SW 1271 (cell line): ENCODE results near the gene DGKK.

Experiments used
- DNase-seq, 2 experiments: peaks; one replicate each; lab custom pipeline; 2025; lab: John Stamatoyannopoulos, UW

The DGKK gene, protein sequence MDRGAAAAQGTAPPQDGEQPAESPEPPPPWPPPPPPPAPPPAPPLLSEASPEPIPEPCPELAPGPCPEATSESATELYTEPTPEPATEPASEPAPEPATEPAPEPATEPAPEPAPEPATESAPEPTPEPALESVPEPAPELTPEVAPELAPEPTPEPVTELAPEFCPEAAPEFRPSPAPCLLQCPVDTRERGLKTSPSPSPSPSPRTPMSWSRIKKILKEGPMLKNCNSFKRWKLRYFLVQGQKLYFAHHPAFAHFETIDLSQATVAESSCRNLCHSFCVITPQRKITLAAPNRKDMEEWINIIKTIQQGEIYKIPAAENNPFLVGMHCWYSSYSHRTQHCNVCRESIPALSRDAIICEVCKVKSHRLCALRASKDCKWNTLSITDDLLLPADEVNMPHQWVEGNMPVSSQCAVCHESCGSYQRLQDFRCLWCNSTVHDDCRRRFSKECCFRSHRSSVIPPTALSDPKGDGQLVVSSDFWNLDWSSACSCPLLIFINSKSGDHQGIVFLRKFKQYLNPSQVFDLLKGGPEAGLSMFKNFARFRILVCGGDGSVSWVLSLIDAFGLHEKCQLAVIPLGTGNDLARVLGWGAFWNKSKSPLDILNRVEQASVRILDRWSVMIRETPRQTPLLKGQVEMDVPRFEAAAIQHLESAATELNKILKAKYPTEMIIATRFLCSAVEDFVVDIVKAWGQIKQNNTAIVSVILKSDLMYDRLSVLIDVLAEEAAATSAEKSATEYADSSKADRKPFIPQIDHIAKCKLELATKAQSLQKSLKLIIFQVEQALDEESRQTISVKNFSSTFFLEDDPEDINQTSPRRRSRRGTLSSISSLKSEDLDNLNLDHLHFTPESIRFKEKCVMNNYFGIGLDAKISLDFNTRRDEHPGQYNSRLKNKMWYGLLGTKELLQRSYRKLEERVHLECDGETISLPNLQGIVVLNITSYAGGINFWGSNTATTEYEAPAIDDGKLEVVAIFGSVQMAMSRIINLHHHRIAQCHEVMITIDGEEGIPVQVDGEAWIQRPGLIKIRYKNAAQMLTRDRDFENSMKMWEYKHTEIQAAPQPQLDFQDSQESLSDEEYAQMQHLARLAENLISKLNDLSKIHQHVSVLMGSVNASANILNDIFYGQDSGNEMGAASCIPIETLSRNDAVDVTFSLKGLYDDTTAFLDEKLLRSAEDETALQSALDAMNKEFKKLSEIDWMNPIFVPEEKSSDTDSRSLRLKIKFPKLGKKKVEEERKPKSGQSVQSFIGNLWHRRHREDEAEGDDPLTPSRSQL

DNA sequence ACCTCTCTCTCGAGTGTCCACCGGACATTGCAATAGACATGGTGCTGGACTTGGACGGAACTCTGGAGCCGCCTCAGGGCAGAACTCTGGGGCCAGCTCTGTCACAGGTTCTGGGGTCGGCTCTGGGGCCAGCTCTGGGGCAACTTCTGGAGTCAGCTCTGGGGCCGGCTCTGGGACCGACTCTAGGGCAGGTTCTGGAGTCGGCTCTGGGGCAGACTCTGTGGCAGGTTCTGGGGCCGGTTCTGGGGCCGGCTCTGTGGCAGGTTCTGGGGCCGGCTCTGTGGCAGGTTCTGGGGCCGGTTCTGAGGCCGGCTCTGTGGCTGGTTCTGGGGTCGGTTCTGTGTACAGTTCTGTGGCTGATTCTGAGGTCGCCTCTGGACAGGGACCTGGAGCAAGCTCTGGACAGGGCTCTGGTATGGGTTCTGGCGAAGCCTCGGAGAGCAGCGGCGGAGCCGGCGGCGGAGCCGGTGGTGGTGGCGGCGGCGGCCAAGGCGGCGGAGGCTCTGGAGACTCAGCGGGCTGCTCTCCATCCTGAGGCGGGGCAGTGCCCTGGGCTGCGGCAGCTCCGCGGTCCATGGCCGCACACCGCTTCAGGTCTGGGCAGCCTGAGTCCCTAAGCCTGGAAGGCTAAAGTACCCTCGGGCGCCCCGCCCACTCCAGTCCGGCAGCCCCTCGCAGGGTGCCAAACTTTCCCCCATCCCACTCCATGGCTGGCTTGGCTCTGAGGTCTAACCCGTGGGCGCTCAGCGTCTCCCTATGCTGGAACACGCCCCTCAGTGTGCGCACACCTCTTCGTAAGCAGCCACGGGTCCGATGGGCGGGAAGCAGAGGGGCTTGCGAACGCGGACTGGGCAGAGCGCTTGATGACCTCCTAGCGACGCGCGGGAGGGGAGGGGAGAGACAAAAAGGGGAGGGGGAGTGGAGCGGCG lies at the start of gene DGKK:
TSS of gene DGKK (minus strand) at position 723 of the 929 bp plus-strand sequence. CDS start at position 576, 147 bp downstream.
- no peak for DNase-seq

DNA sequence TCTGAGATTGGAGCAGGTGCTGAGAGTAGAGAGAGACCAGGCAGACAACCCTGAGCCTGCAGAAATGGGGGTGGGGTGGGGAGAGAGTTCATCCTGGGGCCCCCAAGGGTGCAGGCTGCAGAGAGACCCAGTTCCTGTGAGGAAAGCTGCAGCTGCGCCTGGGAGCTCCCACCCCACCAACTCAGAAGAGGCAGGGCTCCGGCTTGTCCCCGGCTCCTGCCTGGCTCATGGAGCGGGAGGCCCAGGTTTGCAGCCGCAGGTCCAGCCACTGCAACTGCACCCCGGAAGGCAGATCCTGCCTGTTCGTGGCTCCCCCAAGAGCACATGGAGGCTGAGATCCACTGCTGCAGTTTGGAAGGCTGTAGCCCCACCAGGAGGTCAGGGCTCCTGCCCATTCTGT lies 44.2 kb upstream of the DGKK start:
- DNase-seq = no peak

DNA sequence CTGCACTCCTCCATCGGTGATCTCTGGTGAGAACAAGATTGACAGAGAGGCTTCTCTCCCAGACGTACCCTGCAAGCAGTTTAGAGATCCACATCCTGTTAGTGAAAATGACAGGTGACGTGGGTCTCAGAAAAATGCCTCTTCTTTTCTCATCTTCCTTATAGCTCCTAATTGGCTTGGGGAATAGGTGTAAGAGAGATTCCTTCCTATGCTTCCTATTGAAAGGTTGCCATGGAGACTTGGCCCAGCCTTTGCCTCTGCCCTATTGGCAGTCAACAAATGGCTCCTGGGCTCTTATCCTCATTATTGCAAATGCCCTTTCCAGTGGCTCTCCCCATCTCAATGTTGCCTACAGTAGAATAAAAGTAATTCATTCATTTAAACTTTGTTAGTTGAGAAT lies 26.5 kb upstream of the DGKK start:
- DNase-seq = no peak

DNA sequence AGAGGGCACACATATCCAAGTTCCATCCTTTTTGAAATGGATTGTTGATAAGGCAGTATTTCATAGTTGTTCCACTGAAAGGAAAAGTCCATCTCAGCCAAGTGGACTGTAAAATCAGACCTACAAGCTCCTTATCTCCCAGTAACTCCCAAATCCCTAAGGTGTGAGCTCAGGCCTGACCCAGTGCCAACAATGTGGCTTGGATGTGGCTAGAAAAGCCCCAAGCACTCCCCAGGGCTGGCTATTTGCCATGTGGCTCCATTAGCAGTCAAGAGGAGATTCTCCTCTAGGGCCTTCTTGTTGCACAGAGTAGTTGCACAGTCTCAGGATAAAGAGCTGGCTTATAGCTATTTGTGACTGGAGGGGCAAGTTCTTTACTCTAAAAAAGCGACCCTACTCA lies 25.0 kb upstream of the DGKK start:
- DNase-seq = no peak

DNA sequence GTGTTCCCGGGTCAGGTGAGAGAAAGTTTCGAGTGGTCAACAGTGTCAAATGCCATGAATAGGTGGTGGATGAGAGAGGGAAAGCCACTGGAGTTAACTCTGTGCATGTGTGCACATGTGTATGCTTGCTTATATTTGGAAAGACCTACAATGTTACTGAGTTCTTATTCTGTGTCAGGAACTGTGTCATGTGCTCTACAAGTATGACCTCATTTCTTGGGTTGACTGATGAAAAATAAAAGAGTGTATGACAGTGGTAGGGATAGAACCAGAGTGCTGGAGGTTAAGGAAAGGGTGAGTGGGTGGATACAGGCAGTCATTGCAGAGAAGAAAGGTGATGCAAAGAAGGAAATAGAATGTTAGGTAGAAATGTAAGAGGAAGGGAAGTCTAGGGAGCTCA lies 22.1 kb upstream of the DGKK start:
- no peak for DNase-seq

DNA sequence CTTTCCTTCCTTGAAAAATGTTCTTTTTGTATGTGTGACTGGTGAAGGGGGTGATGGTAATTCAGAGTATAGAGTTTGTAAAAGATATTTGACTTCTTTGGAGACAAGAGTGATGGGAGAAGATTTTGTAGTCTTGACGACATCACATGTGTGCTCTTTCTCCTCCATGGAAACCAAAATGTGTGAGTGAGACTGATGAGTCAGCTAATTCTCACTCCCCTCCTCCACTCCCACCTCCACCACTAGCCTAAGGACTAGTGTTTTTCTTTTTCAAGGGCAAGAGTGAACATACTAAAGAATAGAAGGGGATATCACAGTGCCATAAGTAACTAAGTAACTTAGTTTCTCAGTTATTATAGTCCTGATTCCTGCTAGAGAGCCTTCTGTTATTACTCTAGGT lies 14.0 kb upstream of the DGKK start:
- no peak for DNase-seq

DNA sequence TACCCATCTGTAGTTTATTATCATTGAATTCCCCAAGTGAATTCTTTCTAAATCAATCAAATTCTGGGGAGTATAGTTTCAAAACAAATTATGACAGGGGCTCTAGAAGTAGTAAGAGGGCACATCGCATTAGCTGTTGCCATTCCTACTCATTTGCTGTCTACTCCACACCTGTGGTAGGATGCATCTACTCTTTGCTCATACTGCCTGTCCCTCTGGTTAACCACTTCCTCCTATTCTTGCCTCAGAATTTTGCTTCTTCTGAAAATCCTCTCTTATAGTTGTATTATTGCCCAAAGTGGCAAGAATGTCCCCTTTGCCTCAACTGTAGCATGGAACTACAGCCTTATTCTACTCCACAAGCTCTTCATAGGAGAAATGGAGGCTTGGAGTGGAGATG lies 12.7 kb upstream of the DGKK start:
- DNase-seq = no peak

DNA sequence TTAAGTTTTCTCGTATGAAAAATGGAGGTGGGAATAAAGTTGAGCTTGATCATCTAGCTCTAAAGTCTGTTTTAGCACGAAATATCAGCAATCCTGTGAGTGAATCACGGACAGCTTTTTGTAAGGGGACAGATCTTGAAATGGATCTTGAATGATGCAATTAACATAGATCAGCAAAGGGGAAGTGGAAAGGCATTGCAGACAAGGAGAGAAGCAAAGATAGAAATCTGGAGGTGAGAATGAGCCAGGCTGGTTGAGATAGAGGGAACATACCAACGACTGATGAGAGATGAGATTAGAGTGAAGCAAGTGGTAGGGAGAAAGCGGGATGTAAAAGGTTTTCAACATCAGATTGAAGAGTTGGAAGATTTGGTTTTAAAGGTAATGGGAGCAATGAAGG lies 4.6 kb upstream of the DGKK start:
- no peak for DNase-seq

DNA sequence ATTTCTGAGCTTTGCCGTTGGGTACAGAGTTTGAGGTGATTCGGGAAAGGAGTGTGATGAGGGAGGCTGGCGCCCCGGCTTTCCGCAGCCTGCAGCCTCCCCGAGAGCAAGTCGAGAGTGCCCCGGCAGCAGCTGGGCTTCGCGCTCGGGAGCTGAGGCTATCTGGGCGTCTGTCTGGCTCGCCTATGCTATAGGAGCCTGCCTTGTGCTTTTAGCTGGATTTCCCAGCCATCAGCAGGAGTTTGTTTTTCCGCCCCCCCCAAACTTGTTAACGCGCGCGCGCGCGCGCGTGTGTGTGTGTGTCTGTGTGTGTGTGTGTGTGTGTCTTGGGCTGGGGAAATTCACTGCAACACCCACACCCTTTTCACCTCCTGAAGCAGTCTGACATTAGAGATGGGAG lies 765 bp upstream of the DGKK start:
- DNase-seq = no peak

DNA sequence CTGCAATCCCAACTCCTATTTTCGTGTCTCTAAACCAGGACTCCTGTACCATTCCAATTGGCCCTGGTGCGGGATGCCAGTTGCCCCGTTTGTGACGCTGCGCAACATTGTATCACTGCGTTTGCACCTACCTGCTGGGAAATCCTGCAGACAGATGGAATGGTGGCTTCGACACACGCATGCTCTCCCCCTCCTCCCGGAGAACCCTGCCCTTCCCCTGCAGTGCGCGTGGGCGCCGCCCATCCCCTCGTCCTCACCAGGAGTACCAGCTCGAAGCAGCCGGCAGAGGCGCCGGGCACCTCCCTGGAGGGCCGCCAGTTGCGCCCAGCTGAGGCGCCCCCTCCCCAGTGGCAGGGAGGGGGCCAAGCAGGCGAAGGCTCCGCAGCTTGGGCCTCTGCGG lies 1.4 kb downstream of the DGKK start:
- no peak for DNase-seq

DNA sequence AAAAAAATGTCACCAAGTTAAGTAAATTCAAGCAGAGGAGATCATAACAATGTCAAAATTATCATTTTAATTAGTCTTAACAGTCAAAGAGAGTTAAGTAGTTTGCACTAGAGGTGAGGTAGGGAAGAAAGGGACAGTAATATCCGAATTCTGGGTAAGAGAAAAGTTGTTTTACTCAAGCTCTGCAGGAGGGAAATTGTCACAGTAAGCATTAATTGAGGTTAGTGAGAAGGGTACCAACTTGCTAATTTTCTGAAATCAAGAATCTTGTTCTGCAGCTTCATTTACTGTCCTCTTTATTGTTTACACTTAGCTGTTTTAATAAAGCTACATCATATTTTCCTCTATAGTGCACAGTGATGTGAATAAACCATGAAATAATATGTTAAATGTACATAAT lies 11.0 kb downstream of the DGKK start:
- DNase-seq = no peak

DNA sequence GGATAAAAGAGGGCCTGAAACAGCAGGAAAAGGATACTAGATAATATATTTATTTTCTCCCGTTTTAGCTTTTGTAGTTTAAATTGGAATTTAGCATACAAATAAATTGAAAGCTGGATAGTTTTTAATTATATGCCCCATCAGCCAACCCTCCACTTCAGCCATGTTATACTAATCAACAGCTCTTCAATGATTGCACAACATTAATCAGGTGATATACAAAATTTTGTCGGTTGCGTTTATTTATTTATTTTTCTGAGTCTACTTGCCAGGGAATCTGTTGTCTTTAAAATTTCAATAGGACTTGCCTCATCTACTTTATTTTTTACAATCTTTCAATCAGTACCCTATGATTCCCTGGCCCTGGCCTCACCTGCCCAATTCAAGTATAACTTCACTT lies 12.1 kb downstream of the DGKK start:
- DNase-seq = no peak

DNA sequence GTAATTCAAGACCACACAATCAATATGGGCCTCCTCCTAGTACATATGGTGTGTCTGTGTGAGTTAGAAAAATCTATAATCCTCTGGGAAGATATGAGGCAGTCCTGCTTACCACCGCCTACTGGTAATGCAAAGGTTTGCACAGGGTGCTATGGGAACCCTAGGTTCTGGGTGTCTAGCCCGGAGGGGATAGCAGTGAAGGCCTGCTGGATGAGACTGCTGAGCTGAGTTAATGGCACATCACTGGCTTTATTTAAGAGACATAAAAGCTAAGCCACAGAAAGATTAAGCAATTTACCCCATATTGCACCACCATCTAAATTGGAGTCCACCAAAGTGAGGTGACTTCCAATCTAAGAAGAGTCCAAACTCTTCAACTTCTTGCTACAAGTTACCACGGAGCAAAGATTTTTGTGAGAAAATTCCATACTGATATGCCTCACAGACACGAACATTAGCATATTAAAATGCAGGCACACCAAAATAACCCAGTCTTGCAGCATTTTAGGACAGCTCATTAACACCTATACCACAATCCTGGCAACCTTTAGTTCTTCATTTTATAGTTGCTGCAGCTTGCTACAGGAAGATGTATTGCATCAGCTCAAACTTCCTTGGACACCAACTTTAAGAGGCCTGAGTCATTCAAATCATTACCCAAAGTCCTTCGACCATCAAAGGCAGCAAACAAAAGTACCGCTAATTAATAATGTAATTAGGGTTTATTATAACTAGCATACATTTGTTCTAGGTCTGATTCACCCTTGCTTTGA lies 13.7 kb downstream of the DGKK start:
- no peak for DNase-seq

DNA sequence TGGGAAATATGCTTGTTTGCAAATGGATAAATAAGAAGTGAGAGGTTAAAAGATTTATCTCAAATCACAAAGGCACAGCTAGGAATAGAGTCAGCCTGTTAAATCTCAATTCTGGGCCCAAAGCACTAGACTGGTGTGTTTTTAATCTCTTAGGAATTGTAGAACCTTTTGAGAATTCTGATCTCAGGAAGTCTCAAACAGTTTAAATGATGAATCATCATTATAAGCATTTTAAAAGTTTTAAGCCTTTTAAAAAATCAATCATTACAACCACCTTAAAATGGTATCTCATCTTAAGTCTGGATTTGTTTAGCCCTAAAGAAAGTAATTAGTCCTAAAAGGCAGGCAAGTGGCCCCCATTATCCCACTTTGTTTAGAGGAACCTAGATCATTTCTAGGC lies 17.8 kb downstream of the DGKK start:
- no peak for DNase-seq

DNA sequence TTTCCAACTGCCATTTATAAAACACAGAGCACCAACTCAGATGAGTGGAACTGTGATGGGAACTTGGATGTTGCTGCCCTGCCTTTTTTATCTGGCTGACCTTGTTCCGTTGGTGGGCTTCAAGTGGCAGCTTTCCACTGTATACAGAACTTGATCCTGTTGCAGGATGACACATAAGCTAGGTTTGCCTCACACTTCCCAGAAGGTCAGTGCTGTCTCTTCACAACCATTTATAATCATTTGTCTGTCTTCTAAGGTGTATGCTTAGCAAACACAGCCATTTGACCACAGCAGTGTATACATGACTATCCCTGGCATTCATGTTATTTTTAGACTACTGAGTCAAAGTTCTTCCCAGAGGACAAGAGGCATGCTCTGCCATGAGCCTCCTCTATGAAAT lies 20.3 kb downstream of the DGKK start:
- no peak for DNase-seq

DNA sequence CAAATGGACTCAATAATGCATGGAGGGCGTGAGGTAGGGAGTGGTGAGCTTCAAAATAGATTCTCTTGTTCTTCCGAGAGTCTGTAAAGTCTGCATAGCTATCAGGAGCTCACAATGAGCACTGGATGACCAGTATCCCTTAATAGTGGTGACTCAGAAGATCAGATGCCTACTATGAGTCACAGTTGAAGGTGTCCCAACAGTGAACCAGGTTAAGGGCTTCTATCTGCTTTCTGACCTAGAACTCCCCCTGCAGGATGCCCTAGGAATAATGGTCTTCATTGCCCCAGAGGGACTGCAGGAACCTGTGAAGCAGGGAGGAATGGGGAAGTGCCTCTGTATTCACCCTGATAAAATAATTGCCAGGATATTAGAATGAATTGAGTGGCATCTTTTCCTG lies 22.1 kb downstream of the DGKK start:
- DNase-seq = no peak

DNA sequence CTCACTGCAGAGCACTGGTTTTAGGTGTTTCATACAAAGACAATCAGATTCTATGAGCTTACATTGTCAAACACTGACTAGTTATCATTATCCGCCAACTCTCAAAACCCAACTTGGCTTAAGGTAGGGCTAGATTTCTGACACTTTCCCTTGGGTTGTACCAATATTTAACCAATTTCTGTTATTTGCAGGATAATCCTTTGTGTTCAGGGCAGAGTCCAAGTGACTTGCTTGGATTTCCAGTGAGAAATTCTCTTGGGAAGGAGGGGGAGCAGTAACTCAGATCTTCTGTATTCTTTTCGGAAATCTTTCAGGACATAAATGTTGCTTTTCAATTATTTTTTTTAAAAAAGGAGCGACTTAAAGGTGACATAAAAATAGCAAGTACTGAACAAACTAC lies 23.1 kb downstream of the DGKK start:
- DNase-seq = no peak

DNA sequence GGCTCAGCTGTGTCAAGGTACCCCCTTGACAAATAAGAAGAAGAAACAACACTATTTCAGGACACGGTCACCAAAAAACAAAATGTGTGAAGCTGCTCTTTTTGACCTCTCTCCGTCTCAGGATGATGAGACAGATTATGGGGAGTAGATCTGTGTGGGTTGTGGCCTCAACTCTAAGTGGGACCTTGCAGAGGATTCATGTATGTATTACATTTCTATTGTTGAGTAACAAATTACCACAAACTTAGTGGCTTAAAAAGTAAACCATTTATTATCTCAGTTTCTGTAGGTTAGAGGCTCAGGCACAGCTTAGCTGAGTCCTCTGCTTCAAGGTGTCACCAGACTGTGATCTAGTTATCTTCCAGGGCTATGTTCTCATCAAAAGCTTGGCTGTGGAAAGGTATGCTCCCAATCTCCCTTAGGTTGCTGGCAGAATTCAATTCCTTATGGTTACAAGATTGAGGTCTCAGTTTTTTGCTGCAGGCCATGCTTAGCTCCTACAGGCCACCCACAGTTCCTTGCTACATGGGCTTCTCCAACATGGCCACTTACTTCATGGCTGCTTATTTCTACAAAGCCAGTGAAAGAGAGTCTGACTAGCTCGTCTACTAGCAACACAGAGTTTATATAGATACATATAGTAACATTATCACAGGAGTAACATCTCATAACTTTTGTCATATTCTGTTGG lies 28.1 kb downstream of the DGKK start:
- DNase-seq = no peak

DNA sequence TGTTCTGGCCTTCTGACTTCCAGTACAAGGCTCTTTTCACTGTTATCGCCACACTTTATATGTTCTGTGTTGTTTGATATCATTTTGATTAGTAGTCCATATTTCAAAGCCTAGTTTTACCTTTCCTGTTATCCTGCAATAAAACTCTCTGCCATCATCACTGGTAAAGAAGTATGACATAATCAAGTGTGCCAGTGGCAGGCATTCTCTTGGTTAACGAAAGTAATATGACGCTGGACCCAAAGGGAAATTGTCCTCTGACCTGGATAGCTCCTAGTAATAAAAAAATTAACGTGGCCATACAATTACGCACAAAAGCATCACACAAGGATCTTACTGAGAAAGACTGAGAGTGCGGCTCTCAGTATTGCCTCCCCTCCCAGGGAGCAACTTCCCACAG lies 33.8 kb downstream of the DGKK start:
- no peak for DNase-seq

DNA sequence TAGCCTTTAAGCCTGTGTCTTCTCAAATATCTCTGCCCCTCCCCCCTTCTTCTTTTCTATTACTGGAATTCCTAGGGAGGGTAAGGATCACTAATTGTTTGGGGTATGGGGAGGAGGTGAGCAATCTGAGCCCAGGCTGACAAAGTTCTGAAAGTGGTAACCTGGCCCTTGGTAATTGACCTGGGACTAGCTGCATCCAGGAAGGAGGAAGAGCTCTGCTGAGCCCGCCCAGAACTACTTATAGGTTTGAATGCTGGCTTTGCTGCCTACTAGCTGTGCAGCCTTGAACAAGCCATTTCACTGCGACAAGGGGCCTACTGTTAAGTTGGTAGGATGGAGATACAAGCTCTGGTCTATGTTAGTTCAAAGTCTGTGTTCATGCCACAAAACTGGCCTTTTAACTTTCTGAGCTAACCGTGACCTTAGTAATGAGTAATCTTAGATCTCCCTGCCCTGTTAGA lies 37.8 kb downstream of the DGKK start:
- DNase-seq = no peak
